Bronchial epithelial cell (primary cell): ENCODE results near the gene DBN1. TPM values are rescaled to one million over a fixed set of nuclear protein-coding genes. Genes with fewer than 3 reads are reported as not detected.
A peak's percentile ranks its signal among the peaks of the same experiment; 100 is the strongest.

Experiments used
- DNase-seq: peaks from one replicate; pipeline ENCODE4 v3.0.0-alpha.2; 2010; ENCODE audit warnings: low read depth
- FAIRE-seq: peaks from 2 replicates; lab custom pipeline; 2011; peaks lifted over from hg19 to GRCh38; lab: Jason Lieb, UNC
- H3K27me3 ChIP-seq: 2 replicates; pipeline ENCODE4 v1.5.1; 2011; ENCODE audit warnings: low read length; ENCODE audit not compliant: control insufficient read depth, insufficient read depth
- H3K36me3 ChIP-seq: 2 replicates; pipeline ENCODE4 v1.5.1; 2011; ENCODE audit warnings: low read length; ENCODE audit not compliant: control insufficient read depth, insufficient read depth
- H3K4me3 ChIP-seq: 2 replicates; pipeline ENCODE4 v1.5.1; 2011; ENCODE audit warnings: mild to moderate bottlenecking, low read depth, low read length, control low read depth
- CTCF ChIP-seq: IDR thresholded peaks from 2 replicates; pipeline ENCODE4 v1.5.1; 2011; ENCODE audit warnings: mild to moderate bottlenecking, moderate library complexity, low read length, control low read depth, inconsistent platforms; ENCODE audit not compliant: insufficient read depth, severe bottlenecking
- total RNA-seq: library from RNA; depleted of rRNA; stranded (reverse); fragments of >200 nt; gene quantifications from 2 replicates; pipeline ENCODE4 v1.2.1, GENCODE V29; 2014

Gene DBN1
- total RNA-seq, 1 donor from 2014 or later, result 58.7 TPM

GRCh38 chr5:177457852-177458681 is 15.4 kb downstream of the DBN1 start:
- Histone ChIP-seq H3K36me3 (peaks cover 19% of the 10 kb centered on the region), H3K4me3 (no peak overlapping the region), H3K27me3 (no peaks in the 10 kb centered on the region)
- FAIRE-seq (no peak), DNase-seq (no peak)
- TF ChIP-seq CTCF, result no peak

DNA sequence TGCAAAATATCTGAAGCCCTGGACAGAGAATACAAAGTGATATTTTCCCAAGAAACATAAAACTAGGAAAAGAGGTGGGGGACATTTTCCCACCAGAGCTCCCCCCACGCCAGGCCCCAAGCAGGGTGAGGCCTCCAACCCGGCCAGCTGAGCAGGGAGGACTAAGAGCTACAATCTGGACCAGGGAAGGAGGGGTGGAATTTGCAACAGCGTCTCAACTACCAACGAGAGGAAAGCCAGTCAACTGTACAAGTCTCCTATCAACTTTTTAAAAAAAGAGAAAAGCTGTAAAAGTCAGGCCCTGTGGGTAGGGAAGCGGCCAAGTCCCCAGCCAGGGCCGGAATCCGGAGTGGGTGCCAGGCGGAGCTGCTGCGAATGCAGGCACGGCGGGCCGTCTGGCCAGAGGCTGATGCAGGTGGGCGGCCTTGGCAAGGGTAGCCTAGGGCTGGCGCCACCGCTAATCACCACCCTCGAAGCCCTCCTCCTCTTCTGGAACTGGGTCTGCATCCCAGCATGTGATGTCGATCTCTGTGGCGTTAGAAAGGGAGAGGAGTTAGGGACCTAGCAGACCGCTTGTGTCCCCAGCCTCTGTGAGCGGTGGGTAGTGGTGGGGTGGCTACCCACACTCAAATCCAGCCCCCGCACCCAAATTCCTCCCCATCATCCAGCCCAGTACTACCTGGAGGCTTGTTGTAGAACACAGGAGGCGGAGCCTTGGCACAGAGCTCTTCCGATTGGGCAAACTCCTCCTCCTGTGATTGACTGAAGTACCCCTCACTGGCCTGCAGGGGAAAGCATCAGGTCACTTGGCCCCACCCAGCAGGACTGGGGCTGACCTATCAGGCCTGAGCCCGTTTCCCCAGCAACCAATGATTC is 16.2 kb downstream of the DBN1 start:
- no peak overlapping the region for H3K4me3 ChIP-seq
- peaks cover 18% of the 10 kb centered on the region for H3K36me3 ChIP-seq
- no peak for FAIRE-seq
- peak; percentile 94 for DNase-seq
- peak; percentile 60 for TF ChIP-seq CTCF
- no peaks in the 10 kb centered on the region for H3K27me3 ChIP-seq

GRCh38 chr5:177456591-177456964 is 16.9 kb downstream of the DBN1 start:
- H3K27me3 ChIP-seq, result no peaks in the 10 kb centered on the region
- TF ChIP-seq CTCF, result no peak
- DNase-seq (no peak), FAIRE-seq (no peak)
- peaks cover 18% of the 10 kb centered on the region for H3K36me3 ChIP-seq
- no peak overlapping the region for H3K4me3 ChIP-seq

DNA sequence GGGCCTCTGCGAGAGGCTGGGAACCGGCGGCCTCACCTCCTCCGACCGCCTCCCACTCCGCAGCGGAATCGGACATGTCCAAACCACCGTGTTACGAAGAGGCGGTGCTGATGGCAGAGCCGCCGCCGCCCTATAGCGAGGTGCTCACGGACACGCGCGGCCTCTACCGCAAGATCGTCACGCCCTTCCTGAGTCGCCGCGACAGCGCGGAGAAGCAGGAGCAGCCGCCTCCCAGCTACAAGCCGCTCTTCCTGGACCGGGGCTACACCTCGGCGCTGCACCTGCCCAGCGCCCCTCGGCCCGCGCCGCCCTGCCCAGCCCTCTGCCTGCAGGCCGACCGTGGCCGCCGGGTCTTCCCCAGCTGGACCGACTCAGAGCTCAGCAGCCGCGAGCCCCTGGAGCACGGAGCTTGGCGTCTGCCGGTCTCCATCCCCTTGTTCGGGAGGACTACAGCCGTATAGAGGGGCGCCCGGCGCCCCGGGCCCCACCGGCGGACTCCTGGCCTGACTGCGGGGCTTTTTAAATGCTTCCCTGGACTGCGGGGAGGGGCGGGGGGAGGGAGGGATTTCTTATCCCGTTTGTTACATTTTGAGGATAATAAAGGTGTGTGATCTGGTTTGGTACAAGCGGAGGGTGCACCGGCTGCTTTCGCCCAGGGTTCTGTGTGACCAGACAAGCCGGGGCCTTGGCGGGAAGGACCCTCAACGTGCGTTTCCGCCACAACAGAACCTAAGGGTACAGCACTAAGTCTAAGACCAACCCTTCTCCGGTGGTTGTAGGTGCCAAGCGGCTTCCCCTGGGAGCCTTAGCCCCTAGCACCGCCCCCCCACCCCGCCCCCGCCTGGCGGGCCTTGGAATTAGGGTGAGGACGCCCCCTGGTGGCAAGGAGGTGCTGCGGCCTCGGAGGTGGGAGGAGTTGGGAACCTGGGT is 17.5 kb downstream of the DBN1 start:
- Histone ChIP-seq H3K27me3 (no peaks in the 10 kb centered on the region), H3K4me3 (peak overlapping the region; percentile 64), H3K36me3 (peaks cover 16% of the 10 kb centered on the region)
- no peak for FAIRE-seq
- peak; percentile 92 for TF ChIP-seq CTCF
- peak; percentile 71 for DNase-seq

DNA sequence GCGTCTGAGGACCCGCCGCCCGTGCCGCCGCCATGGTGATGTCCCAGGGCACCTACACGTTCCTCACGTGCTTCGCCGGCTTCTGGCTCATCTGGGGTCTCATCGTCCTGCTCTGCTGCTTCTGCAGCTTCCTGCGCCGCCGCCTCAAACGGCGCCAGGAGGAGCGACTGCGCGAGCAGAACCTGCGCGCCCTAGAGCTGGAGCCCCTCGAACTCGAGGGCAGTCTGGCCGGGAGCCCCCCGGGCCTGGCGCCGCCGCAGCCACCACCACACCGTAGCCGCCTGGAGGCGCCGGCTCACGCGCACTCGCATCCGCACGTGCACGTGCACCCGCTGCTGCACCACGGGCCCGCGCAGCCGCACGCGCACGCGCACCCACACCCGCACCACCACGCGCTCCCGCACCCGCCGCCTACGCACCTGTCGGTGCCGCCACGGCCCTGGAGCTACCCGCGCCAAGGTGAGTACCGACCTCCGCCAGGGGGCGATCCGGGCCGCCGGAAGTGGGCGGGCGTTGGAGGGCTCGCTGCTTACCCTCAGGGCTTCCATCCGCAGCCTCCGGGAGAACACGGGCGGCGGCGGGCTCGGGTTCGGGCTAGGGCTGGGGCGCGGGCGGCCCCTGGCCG is 18.3 kb downstream of the DBN1 start:
- Histone ChIP-seq H3K27me3 (no peaks in the 10 kb centered on the region), H3K4me3 (peak overlapping the region; percentile 64), H3K36me3 (peaks cover 14% of the 10 kb centered on the region)
- FAIRE-seq, result no peak
- DNase-seq, result peak; percentile 46
- TF ChIP-seq CTCF, result peak; percentile 84
